ENCODE measurements around the gene TRAF4.
"Not testable (repeated sequence)": the region's sequence is repeated elsewhere in the genome, so short reads cannot be mapped to it uniquely, and the experiment has no call there.

TRAF4 gene

GRCh38 chr17:28774206-28774605 is 30.4 kb downstream of the TRAF4 start:
- peaks cover 0 to 7% (median 3%) of the 10 kb centered on the region in 4 experiments for H3K36me3 ChIP-seq (ENCODE audit: control insufficient read depth in 4 of 4, insufficient read depth in 4 of 4, low read length in 3 of 4)
- 100% methylated on average over 3 of the region's 3 CpGs for WGBS (ENCODE audit: insufficient coverage)
- no peaks in the 10 kb centered on the region for H3K27me3 ChIP-seq (replicated peaks in 2 of 5; ENCODE audit: control insufficient read depth in 4 of 5, insufficient read depth in 5 of 5, low read length in 4 of 5)
- H3K4me1 ChIP-seq (ENCODE audit: control extremely low read depth in 1 of 4, control insufficient read depth in 4 of 4, insufficient read depth in 4 of 4, low read length in 3 of 4): peaks cover 0 to 20% (median 9%) of the 10 kb centered on the region in 4 experiments
- H3K27ac ChIP-seq (ENCODE audit: insufficient read depth in 1 of 2, low read depth in 1 of 2, low read length in 2 of 2, poor library complexity in 1 of 2, severe bottlenecking in 2 of 2): no peak overlapping the region
- ChIA-PET POLR2A (interaction anchor here (0.7 kb wide), 1 partner anchor 13 kb away, joined by 3 read pairs; no protein-coding TSS in a partner anchor), CTCF (interaction anchor here (1.4 to 6.3 kb wide), 7 partner anchors 11 to 68 kb away, joined by 4 to 47 read pairs (median 4); partner anchors contain the start of genes NEK8 and TLCD1)
- no peak overlapping the region for H3K4me3 ChIP-seq (ENCODE audit: control insufficient read depth in 1 of 7, extremely low read depth in 1 of 7, insufficient read depth in 4 of 7, low read depth in 2 of 7, low read length in 6 of 7)
- H3K9me3 ChIP-seq (ENCODE audit: control extremely low read depth in 1 of 5, control insufficient read depth in 4 of 5, insufficient read depth in 2 of 5, low read depth in 1 of 5, low read length in 4 of 5): no peaks in the 10 kb centered on the region
- no peak for DNase-seq

GRCh38 chr17:28777178-28777577 is 33.4 kb downstream of the TRAF4 start:
- 71% methylated on average over 1 of the region's 1 CpG for WGBS (ENCODE audit: insufficient coverage)
- no peak overlapping the region for H3K4me3 ChIP-seq (ENCODE audit: control insufficient read depth in 1 of 7, extremely low read depth in 1 of 7, insufficient read depth in 4 of 7, low read depth in 2 of 7, low read length in 6 of 7)
- H3K9me3 ChIP-seq (ENCODE audit: control extremely low read depth in 1 of 5, control insufficient read depth in 4 of 5, insufficient read depth in 2 of 5, low read depth in 1 of 5, low read length in 4 of 5): no peaks in the 10 kb centered on the region
- H3K27ac ChIP-seq (ENCODE audit: insufficient read depth in 1 of 2, low read depth in 1 of 2, low read length in 2 of 2, poor library complexity in 1 of 2, severe bottlenecking in 2 of 2): peak overlapping the region in 1 of 2 experiments; percentile 9
- peaks cover 0 to 10% (median 6%) of the 10 kb centered on the region in 4 experiments for H3K36me3 ChIP-seq (ENCODE audit: control insufficient read depth in 4 of 4, insufficient read depth in 4 of 4, low read length in 3 of 4)
- DNase-seq: no peak
- peaks cover 0 to 20% (median 9%) of the 10 kb centered on the region in 4 experiments for H3K4me1 ChIP-seq (ENCODE audit: control extremely low read depth in 1 of 4, control insufficient read depth in 4 of 4, insufficient read depth in 4 of 4, low read length in 3 of 4)
- H3K27me3 ChIP-seq (replicated peaks in 2 of 5; ENCODE audit: control insufficient read depth in 4 of 5, insufficient read depth in 5 of 5, low read length in 4 of 5): no peaks in the 10 kb centered on the region
- CTCF ChIA-PET: interaction anchor here (0.6 to 6.3 kb wide), 3 partner anchors 9 to 176 kb away, joined by 4 to 47 read pairs (median 5); no protein-coding TSS in a partner anchor
- POLR2A ChIA-PET: interaction anchor here (0.7 kb wide), 1 partner anchor 274 kb away, joined by 3 read pairs; no protein-coding TSS in a partner anchor

- 100% methylated on average over 4 of the region's 13 CpGs for WGBS (ENCODE audit: insufficient coverage)
- H3K4me3 ChIP-seq (ENCODE audit: control insufficient read depth in 1 of 7, extremely low read depth in 1 of 7, insufficient read depth in 4 of 7, low read depth in 2 of 7, low read length in 6 of 7); H3K27me3 ChIP-seq (replicated peaks in 2 of 5; ENCODE audit: control insufficient read depth in 4 of 5, insufficient read depth in 5 of 5, low read length in 4 of 5); POLR2A ChIA-PET; H3K27ac ChIP-seq (ENCODE audit: insufficient read depth in 1 of 2, low read depth in 1 of 2, low read length in 2 of 2, poor library complexity in 1 of 2, severe bottlenecking in 2 of 2); H3K9me3 ChIP-seq (ENCODE audit: control extremely low read depth in 1 of 5, control insufficient read depth in 4 of 5, insufficient read depth in 2 of 5, low read depth in 1 of 5, low read length in 4 of 5); DNase-seq; H3K36me3 ChIP-seq (ENCODE audit: control insufficient read depth in 4 of 4, insufficient read depth in 4 of 4, low read length in 3 of 4): not testable (repeated sequence)
- H3K4me1 ChIP-seq (ENCODE audit: control extremely low read depth in 1 of 4, control insufficient read depth in 4 of 4, insufficient read depth in 4 of 4, low read length in 3 of 4): peaks cover 0 to 20% (median 9%) of the 10 kb centered on the region in 4 experiments
- CTCF ChIA-PET: interaction anchor here (0.7 to 2.6 kb wide), 2 partner anchors 15 to 24 kb away, joined by 3 to 5 read pairs; no protein-coding TSS in a partner anchor
Measured at GRCh38 chr17:28779601-28780000, 35.8 kb downstream of the TRAF4 start.

GRCh38 chr17:28783161-28783560 is 39.4 kb downstream of the TRAF4 start:
- no peaks in the 10 kb centered on the region for H3K27me3 ChIP-seq (replicated peaks in 2 of 5; ENCODE audit: control insufficient read depth in 4 of 5, insufficient read depth in 5 of 5, low read length in 4 of 5)
- peaks cover 0 to 8% (median 4%) of the 10 kb centered on the region in 4 experiments for H3K4me1 ChIP-seq (ENCODE audit: control extremely low read depth in 1 of 4, control insufficient read depth in 4 of 4, insufficient read depth in 4 of 4, low read length in 3 of 4)
- no peak overlapping the region for H3K4me3 ChIP-seq (ENCODE audit: control insufficient read depth in 1 of 7, extremely low read depth in 1 of 7, insufficient read depth in 4 of 7, low read depth in 2 of 7, low read length in 6 of 7)
- CTCF ChIA-PET: no interaction called here
- H3K27ac ChIP-seq (ENCODE audit: insufficient read depth in 1 of 2, low read depth in 1 of 2, low read length in 2 of 2, poor library complexity in 1 of 2, severe bottlenecking in 2 of 2): no peak overlapping the region
- no peaks in the 10 kb centered on the region for H3K9me3 ChIP-seq (ENCODE audit: control extremely low read depth in 1 of 5, control insufficient read depth in 4 of 5, insufficient read depth in 2 of 5, low read depth in 1 of 5, low read length in 4 of 5)
- peaks cover 0 to 7% (median 4%) of the 10 kb centered on the region in 4 experiments for H3K36me3 ChIP-seq (ENCODE audit: control insufficient read depth in 4 of 4, insufficient read depth in 4 of 4, low read length in 3 of 4)
- POLR2A ChIA-PET: no interaction called here
- DNase-seq: no peak
- 94% methylated on average over 3 of the region's 3 CpGs for WGBS (ENCODE audit: insufficient coverage)

- WGBS (ENCODE audit: insufficient coverage): 94% methylated on average over 3 of the region's 4 CpGs
- POLR2A ChIA-PET: no interaction called here
- CTCF ChIA-PET: interaction anchor here (1.5 to 3.7 kb wide), 3 partner anchors 8 to 24 kb away, joined by 4 to 14 read pairs (median 5); no protein-coding TSS in a partner anchor
Measured at GRCh38 chr17:28788100-28788499, 44.3 kb downstream of the TRAF4 start.

GRCh38 chr17:28792877-28793661 is 49.3 kb downstream of the TRAF4 start:
- H3K27ac ChIP-seq (ENCODE audit: insufficient read depth in 1 of 2, low read depth in 1 of 2, low read length in 2 of 2, poor library complexity in 1 of 2, severe bottlenecking in 2 of 2): no peak overlapping the region
- no peak overlapping the region for H3K4me3 ChIP-seq (ENCODE audit: control insufficient read depth in 1 of 7, extremely low read depth in 1 of 7, insufficient read depth in 4 of 7, low read depth in 2 of 7, low read length in 6 of 7)
- H3K4me1 ChIP-seq (ENCODE audit: control extremely low read depth in 1 of 4, control insufficient read depth in 4 of 4, insufficient read depth in 4 of 4, low read length in 3 of 4): peaks cover 0 to 8% (median 6%) of the 10 kb centered on the region in 4 experiments
- no peaks in the 10 kb centered on the region for H3K27me3 ChIP-seq (replicated peaks in 2 of 5; ENCODE audit: control insufficient read depth in 4 of 5, insufficient read depth in 5 of 5, low read length in 4 of 5)
- peaks cover 0 to 3% (median 1%) of the 10 kb centered on the region in 4 experiments for H3K36me3 ChIP-seq (ENCODE audit: control insufficient read depth in 4 of 4, insufficient read depth in 4 of 4, low read length in 3 of 4)
- DNase-seq: peak; percentile 46 to 86 (median 79)
- no CpG with 5 or more reads among the region's 2 CpGs for WGBS (ENCODE audit: insufficient coverage)
- no peaks in the 10 kb centered on the region for H3K9me3 ChIP-seq (ENCODE audit: control extremely low read depth in 1 of 5, control insufficient read depth in 4 of 5, insufficient read depth in 2 of 5, low read depth in 1 of 5, low read length in 4 of 5)
- ChIA-PET CTCF (interaction anchor here (0.9 to 2.2 kb wide), 3 partner anchors 15 to 73 kb away, joined by 3 to 6 read pairs (median 3); partner anchors contain the start of gene RPL23A), POLR2A (interaction anchor here (0.6 kb wide), 2 partner anchors 15 to 179 kb away, joined by 4 to 6 read pairs; no protein-coding TSS in a partner anchor)

More at GRCh38 chr17:28788100-28788499, 44.3 kb downstream of the TRAF4 start:
- Histone ChIP-seq H3K4me3 (ENCODE audit: control insufficient read depth in 1 of 7, extremely low read depth in 1 of 7, insufficient read depth in 4 of 7, low read depth in 2 of 7, low read length in 6 of 7) (no peak overlapping the region), H3K9me3 (ENCODE audit: control extremely low read depth in 1 of 5, control insufficient read depth in 4 of 5, insufficient read depth in 2 of 5, low read depth in 1 of 5, low read length in 4 of 5) (no peaks in the 10 kb centered on the region), H3K27me3 (replicated peaks in 2 of 5; ENCODE audit: control insufficient read depth in 4 of 5, insufficient read depth in 5 of 5, low read length in 4 of 5) (no peaks in the 10 kb centered on the region), H3K36me3 (ENCODE audit: control insufficient read depth in 4 of 4, insufficient read depth in 4 of 4, low read length in 3 of 4) (peaks cover 0 to 2% (median under 1%) of the 10 kb centered on the region in 4 experiments), H3K27ac (ENCODE audit: insufficient read depth in 1 of 2, low read depth in 1 of 2, low read length in 2 of 2, poor library complexity in 1 of 2, severe bottlenecking in 2 of 2) (no peak overlapping the region), H3K4me1 (ENCODE audit: control extremely low read depth in 1 of 4, control insufficient read depth in 4 of 4, insufficient read depth in 4 of 4, low read length in 3 of 4) (peaks cover 0 to 4% (median under 1%) of the 10 kb centered on the region in 4 experiments)
- DNase-seq: no peak

Data from common myeloid progenitor, CD34-positive (primary cell).